HG03025 (cell line): ENCODE measurements around the gene THAP3.
"Not testable (repeated sequence)": the region's sequence is repeated elsewhere in the genome, so short reads cannot be mapped to it uniquely, and the experiment has no call there.

Source experiments
- ATAC-seq: cut with Tn5 transposase; IDR thresholded peaks from one replicate; pipeline ENCODE4 v1.9.1; 2021; ENCODE audit warnings: mild to moderate bottlenecking, moderate library complexity; ENCODE audit not compliant: unreplicated experiment, low FRiP score

The THAP3 gene

GRCh38 chr1:6632588-6633514 is 8.2 kb downstream of the THAP3 start:
- ATAC-seq = no peak

GRCh38 chr1:6634371-6635052 is 9.8 kb downstream of the THAP3 start:
- no peak for ATAC-seq

- ATAC-seq = no peak
These were observed 10.7 kb downstream of the THAP3 start for GRCh38 chr1:6635161-6635909.

GRCh38 chr1:6635910-6636760 is 11.5 kb downstream of the THAP3 start:
- ATAC-seq = no peak

GRCh38 chr1:6636778-6637177 is 12.1 kb downstream of the THAP3 start:
- ATAC-seq = not testable (repeated sequence)

GRCh38 chr1:6637770-6638169 is 13.1 kb downstream of the THAP3 start:
- ATAC-seq = no peak

GRCh38 chr1:6638226-6638625 is 13.6 kb downstream of the THAP3 start:
- no peak for ATAC-seq

- not testable (repeated sequence) for ATAC-seq
These were observed 16.2 kb downstream of the THAP3 start for GRCh38 chr1:6640867-6641266.

- no peak for ATAC-seq
These were observed 20.4 kb downstream of the THAP3 start for GRCh38 chr1:6645018-6645417.

- no peak for ATAC-seq
These were observed 22.0 kb downstream of the THAP3 start for GRCh38 chr1:6646499-6647148.

- ATAC-seq = no peak
These were observed 23.9 kb downstream of the THAP3 start for GRCh38 chr1:6648556-6648955.

- no peak for ATAC-seq
These were observed 27.2 kb downstream of the THAP3 start for GRCh38 chr1:6651909-6652308.

- ATAC-seq = no peak
These were observed 28.3 kb downstream of the THAP3 start for GRCh38 chr1:6652986-6653385.

- no peak for ATAC-seq
These were observed 29.0 kb downstream of the THAP3 start for GRCh38 chr1:6653436-6654290.

GRCh38 chr1:6657138-6657537 is 32.5 kb downstream of the THAP3 start:
- no peak for ATAC-seq

GRCh38 chr1:6658359-6659060 is 33.8 kb downstream of the THAP3 start:
- ATAC-seq = no peak

GRCh38 chr1:6660415-6661049 is 35.9 kb downstream of the THAP3 start:
- no peak for ATAC-seq

- ATAC-seq = not testable (repeated sequence)
These were observed 37.8 kb downstream of the THAP3 start for GRCh38 chr1:6662468-6662867.
